ENCODE results near the gene IL34.
"Not testable (repeated sequence)": the region's sequence is repeated elsewhere in the genome, so short reads cannot be mapped to it uniquely, and the experiment has no call there.

IL34 gene

DNA sequence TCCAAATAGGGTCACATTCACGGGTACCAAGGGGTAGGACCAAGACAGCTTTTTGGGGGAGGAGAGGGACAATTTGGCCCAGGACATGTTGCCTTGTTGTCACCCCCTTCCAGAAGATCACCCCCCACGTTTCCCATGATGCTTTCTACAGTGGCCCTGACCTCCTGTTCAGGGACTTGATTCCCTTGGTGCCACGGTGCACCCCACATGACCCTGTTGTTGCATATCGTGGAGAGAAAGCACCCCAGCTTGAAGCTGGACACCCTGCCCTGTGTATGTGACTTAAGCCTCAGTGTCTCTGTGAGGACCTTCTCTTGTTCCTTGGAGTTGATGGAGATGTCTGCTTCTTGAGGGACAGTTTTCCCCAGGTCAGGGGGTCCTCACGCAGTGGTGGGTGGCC is 12.6 kb downstream of the IL34 start:
- no peak for DNase-seq (ENCODE audit: low read depth)

DNA sequence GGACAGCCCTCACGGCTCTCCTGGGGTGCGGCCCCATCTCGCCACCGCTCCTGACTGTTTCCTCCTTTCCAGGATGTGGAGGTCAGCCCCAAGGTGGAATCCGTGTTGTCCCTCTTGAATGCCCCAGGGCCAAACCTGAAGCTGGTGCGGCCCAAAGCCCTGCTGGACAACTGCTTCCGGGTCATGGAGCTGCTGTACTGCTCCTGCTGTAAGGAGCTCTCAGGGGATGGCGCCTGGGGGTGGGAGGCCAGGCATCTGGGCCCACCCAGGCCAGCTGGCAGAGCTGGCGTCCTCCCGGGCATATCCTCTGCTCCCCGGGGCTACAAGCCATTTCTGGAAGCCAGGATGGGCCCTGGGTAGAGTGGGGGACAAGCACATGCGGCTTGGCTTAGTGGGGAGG is 13.2 kb downstream of the IL34 start:
- DNase-seq (ENCODE audit: low read depth), result no peak

GRCh38 chr16:70659953-70660671 is 13.8 kb downstream of the IL34 start:
- no peak for DNase-seq (ENCODE audit: low read depth)

DNA sequence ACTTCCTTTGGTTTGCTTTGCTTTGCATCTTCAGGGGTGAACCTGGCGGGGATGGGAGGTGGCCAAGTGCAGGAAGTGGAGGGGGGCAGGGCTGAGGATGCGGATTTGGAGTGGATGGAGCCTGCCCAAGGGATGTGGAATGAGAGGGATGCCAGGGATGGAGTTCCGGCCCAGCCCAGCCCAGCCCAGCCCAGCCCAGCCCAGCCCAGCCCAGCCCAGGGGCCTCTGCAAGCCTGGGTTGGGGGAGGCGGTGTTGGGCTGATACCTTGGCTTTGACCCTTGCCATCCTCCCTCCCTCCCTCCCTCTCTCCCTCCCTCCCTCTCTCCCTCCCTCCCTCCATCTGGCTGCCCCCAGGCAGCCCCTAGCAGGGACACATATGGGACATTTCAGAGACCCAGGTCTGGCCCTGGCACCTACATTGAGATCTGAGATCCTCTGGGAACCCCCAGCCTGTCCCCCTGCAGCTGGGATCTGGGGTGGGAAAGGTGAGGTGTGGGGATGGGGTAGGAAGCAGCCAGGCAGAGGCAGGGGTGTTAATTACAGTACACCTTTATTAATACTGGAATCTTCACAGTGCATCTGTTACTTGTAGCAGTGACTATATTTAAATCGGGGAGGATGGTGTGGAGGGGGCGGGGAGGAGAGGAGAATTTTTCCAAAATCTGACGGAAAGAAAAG is 14.5 kb downstream of the IL34 start:
- no peak for DNase-seq (ENCODE audit: low read depth)

DNA sequence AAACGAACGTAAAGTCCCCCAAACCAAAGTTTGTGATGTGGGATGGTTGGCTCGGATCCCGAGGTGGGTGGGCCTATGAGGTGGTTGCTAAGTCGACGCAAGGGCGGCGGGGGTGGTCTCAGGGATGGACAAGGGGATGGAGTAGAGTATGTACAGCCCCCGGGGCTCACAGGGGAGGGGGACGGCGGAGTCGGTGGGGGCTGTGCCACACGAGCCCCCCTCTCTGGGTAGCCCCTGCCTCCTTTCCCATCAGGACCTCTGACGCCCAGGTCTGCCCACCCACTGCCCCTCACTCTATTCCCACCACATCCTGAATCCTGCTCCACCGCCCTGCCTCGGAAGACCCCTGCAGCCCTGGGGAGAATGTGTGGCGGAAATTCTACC is 15.2 kb downstream of the IL34 start:
- DNase-seq (ENCODE audit: low read depth), result no peak

GRCh38 chr16:70661918-70662641 is 15.7 kb downstream of the IL34 start:
- DNase-seq (ENCODE audit: low read depth), result no peak

DNA sequence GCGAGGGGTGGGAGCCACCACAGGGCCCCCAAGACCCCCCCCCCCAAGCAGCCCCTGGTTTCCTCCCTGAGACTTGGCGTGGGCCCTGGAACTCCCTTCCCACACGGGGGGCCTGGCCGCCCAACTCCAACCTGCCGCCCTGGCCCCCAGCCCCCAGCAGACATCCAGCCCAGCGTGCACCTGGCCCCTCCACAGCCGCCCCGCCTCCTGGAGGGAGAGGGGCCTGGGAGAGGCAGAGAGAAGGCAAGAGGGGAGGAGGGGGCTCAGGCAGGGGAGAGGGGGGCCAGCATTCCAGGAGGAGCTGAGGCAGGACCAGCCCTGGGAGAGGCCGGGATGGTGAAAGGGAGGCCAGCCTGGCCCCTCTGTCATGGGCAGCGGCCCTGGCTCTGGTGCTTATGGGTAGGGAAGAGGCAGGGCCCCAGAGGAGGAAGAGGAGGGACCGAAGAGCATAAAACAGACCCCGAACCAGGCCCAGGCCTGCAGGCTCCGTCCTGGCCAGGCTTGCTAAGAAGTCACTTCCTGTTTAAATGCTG is 16.7 kb downstream of the IL34 start:
- no peak for DNase-seq (ENCODE audit: low read depth)

GRCh38 chr16:70663524-70664324 is 17.4 kb downstream of the IL34 start:
- no peak for DNase-seq (ENCODE audit: low read depth)

GRCh38 chr16:70664325-70665112 is 18.2 kb downstream of the IL34 start:
- no peak for DNase-seq (ENCODE audit: low read depth)

DNA sequence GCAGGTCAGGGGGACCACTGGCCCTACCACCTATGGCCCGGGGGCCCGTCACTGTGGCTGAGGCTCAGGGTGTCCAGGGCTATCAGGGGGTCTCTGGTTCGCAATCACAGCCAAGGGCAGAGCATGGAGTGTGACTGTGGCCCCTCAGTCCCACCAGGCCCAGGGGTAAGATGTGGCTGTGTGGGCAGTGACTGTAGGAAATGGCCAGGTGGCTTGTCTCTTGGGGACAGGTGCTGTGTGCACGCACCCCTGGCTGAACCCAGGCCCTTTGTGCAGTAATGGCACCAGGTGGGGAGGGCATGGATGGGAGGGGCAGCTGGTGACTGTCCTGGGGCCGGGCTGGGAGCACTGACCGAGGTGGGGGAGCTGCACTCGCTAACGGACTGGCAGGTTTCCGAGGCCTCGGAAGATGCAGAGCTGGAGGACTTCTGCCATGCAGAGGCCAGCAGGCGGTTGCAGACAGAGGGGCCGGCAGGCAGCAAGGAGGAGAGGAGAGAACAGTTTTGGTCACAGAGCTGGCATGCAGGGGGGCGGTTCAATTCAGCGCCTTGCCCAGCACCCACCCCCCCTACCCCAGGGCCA is 18.8 kb downstream of the IL34 start:
- DNase-seq (ENCODE audit: low read depth), result no peak

DNA sequence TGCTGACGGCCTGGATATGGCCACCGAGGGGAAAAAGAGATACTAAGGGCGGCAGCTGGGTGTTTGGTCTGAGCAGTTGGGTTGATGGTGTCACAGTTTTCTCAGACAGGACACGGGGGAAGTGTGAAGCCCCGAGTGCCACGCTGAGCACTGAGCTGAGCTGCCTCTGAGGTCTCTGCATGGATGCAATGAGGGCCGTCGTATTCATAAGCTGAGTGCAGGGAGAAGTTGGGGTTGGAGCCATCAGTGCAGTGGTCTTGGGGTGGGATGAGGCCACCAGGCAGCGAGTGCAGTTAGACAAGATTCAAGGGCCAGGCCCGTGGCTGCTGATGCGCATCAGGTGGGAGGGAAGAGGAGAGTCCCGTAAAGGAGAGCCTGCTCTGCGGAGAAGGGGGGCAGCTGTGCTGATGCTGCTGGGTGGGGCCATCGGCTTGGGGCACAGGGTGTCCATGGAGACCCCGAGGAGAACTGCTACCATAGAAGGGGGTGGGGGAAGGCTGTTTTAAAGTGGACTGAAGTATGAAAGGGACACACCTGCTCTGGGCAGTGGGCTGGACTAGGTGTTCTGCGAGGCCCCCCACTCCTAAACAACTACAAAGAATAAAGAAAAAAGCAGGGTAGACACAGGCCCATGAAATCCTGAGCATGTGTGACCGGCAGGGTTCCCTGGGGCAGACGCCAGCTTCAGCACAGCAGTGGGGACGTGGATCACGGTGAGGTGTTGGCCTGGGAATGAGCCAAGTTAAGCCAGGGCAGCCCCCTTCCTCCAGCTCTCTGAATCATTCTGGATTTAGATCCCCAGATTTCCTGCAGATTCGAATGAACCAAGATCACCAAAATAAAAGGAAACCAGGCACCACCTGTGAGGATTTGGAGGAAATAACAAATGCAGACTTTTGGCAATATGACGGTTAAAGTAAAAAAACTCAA is 19.7 kb downstream of the IL34 start:
- DNase-seq (ENCODE audit: low read depth), result no peak

DNA sequence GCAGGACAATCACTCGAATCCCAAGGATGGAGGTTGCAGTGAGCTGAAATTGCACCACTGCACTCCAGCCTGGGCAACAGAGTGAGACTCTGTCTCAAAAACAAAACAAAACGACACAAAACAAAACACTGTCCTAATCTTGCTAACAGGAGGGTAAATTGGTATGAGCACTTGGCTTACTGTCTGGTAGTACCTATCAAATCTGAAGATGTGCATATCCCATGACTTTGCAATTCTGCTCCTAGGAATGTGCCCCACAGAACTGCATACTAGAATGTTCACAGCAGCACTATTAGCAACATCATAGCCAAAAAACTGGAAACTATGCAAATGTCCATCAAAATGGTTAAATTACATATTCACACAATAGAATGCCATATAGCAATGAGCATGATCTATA is 23.8 kb downstream of the IL34 start:
- DNase-seq (ENCODE audit: low read depth), result no peak

DNA sequence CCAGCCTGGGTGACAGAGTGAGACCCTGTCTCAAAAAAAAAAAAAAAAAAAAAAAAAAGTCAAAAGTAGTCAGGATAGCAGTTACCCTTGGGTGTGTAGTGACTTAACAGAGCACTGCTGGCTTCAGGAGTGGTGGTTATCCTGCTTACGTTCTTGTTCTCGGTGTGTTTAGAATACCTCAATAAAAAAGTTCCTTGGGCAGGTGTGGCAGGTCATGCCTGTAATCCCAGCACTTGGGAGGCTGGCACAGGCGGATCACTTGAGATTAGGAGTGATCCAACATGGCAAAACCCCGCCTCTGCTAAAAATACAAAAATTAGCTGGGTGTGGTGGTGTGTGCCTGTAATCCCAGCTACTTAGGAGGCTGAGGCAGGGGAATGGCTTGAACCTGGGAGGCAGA is 24.6 kb downstream of the IL34 start:
- not testable (repeated sequence) for DNase-seq (ENCODE audit: low read depth)

- no peak for DNase-seq (ENCODE audit: low read depth)
Measured at GRCh38 chr16:70674221-70675014, 28.1 kb downstream of the IL34 start.

GRCh38 chr16:70675851-70676513 is 29.6 kb downstream of the IL34 start:
- DNase-seq (ENCODE audit: low read depth), result no peak

- no peak for DNase-seq (ENCODE audit: low read depth)
Measured at GRCh38 chr16:70676675-70677498, 30.5 kb downstream of the IL34 start.

DNA sequence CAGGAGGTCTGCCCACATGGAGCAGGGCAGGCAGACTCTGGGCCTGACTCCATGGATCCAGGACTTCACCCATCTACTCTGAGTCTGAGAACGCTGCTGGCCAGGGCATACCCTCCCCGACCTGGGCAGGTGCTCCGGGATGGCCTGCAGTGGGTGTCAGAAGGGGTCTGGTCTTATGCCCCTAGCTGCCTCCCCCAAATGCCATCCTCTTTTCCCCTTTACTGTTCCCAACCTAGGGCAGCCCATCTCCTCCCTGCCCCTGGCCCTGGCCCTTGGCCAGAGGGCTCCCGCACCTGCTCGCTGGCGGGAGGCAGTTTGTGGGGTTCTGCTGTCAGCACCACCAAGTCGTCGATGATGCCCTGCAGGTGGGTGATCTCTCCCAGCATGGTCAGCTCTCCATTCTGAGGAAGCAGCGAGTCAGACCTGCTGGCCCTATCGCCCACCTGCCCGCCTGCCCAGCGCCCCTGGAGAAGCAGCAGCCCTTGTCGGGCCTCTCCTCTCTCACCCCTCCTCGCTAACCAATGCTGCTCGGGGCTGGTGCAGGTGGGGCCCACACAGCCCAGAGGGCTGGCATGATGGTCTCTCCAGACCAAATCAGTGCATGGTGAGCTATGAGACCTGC is 31.3 kb downstream of the IL34 start:
- no peak for DNase-seq (ENCODE audit: low read depth)

Measured in activated T-helper 9 cell treated with anti-CD3 and anti-CD28 coated beads, Interleukin-2, amount 50 U/mL, for 16 hours (primary cell).